ENCODE measurements around the gene FBXL13.
"Not testable (repeated sequence)": the region's sequence is repeated elsewhere in the genome, so short reads cannot be mapped to it uniquely, and the experiment has no call there.

The FBXL13 gene

GRCh38 chr7:102856036-102856435 lies 218.6 kb downstream of the FBXL13 start:
- no peak overlapping the region for H3K4me3 Mint-ChIP-seq
- H3K27me3 Mint-ChIP-seq = no peaks in the 10 kb centered on the region
- no peak for DNase-seq
- H3K9me3 Mint-ChIP-seq = peaks cover 14% of the 10 kb centered on the region
- H3K36me3 Mint-ChIP-seq (ENCODE audit: low read depth) = peaks cover 13% of the 10 kb centered on the region
- H3K4me1 Mint-ChIP-seq (ENCODE audit: low read depth) = no peaks in the 10 kb centered on the region
- H3K27ac Mint-ChIP-seq = no peak overlapping the region

- Mint-ChIP-seq H3K27ac (no peak overlapping the region), H3K4me3 (no peak overlapping the region), H3K36me3 (ENCODE audit: low read depth) (peaks cover 15% of the 10 kb centered on the region)
Observed at GRCh38 chr7:102849538-102849937, 225.1 kb downstream of the FBXL13 start.

DNA sequence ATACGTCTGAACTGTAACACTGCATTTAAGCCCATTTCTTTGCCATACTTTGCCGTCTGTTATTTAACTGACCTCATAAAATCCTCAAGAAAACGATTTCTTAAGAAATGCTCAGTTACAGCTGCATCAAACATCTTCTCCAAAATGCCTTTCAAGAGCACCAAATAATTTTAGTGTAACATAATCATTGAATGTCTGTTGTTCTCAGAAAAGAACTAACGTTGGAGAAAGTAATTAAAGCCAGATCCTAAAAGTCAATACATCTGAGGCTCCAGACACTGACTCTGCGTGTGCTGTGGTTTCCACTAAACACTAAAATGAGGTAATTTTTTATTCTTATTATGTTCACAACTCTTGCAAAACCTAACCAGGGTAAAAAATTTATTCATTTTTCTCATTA lies 225.5 kb downstream of the FBXL13 start:
- no peak overlapping the region for H3K4me3 Mint-ChIP-seq
- H3K9me3 Mint-ChIP-seq = peaks cover 14% of the 10 kb centered on the region
- no peak overlapping the region for H3K27ac Mint-ChIP-seq
- no peak for DNase-seq
- H3K36me3 Mint-ChIP-seq (ENCODE audit: low read depth) = peaks cover 15% of the 10 kb centered on the region
- H3K27me3 Mint-ChIP-seq = no peaks in the 10 kb centered on the region
- no peaks in the 10 kb centered on the region for H3K4me1 Mint-ChIP-seq (ENCODE audit: low read depth)

More at GRCh38 chr7:102849538-102849937, 225.1 kb downstream of the FBXL13 start:
- Mint-ChIP-seq H3K9me3 (peaks cover 14% of the 10 kb centered on the region), H3K27me3 (no peaks in the 10 kb centered on the region), H3K4me1 (ENCODE audit: low read depth) (no peaks in the 10 kb centered on the region)
- no peak for DNase-seq

- no peak overlapping the region for H3K27ac Mint-ChIP-seq
- H3K36me3 Mint-ChIP-seq (ENCODE audit: low read depth) = peaks cover 2% of the 10 kb centered on the region
- no peaks in the 10 kb centered on the region for H3K27me3 Mint-ChIP-seq
- no peak for DNase-seq
- H3K4me1 Mint-ChIP-seq (ENCODE audit: low read depth) = peaks cover 2% of the 10 kb centered on the region
- no peaks in the 10 kb centered on the region for H3K9me3 Mint-ChIP-seq
- no peak overlapping the region for H3K4me3 Mint-ChIP-seq
Observed at GRCh38 chr7:102845346-102845745, 229.2 kb downstream of the FBXL13 start.

- peaks cover 2% of the 10 kb centered on the region for H3K36me3 Mint-ChIP-seq (ENCODE audit: low read depth)
- H3K27ac Mint-ChIP-seq = no peak overlapping the region
- H3K27me3 Mint-ChIP-seq = no peaks in the 10 kb centered on the region
- H3K4me3 Mint-ChIP-seq = no peak overlapping the region
- peaks cover 4% of the 10 kb centered on the region for H3K4me1 Mint-ChIP-seq (ENCODE audit: low read depth)
- no peak for DNase-seq
- H3K9me3 Mint-ChIP-seq = no peaks in the 10 kb centered on the region
Observed at GRCh38 chr7:102843850-102844249, 230.7 kb downstream of the FBXL13 start.

DNA sequence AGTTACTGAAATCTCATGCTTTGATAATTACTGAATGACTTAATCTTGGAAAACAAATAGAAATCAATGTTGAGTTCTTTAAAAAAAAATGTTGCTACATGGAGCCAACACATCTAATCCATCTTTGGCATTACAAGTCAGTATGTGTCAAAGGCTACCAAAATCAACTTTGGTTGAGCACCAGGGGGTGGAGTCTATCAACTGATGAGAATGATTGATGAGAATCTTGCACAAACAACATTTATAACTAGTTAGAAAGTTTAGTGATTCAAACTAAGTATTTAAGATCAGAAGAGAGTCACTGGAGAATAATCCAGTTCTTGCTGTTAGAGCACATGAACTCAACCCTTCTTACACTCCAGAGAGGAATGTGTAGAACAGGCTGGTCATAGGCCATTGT lies 232.3 kb downstream of the FBXL13 start:
- Mint-ChIP-seq H3K36me3 (ENCODE audit: low read depth) (peaks cover 2% of the 10 kb centered on the region), H3K27ac (no peak overlapping the region), H3K9me3 (no peaks in the 10 kb centered on the region), H3K4me3 (no peak overlapping the region), H3K27me3 (no peaks in the 10 kb centered on the region), H3K4me1 (ENCODE audit: low read depth) (peaks cover 4% of the 10 kb centered on the region)
- DNase-seq = no peak

GRCh38 chr7:102841290-102841689 lies 233.3 kb downstream of the FBXL13 start:
- Mint-ChIP-seq H3K27ac (no peak overlapping the region), H3K4me1 (ENCODE audit: low read depth) (peaks cover 8% of the 10 kb centered on the region), H3K9me3 (no peaks in the 10 kb centered on the region), H3K36me3 (ENCODE audit: low read depth) (peaks cover 10% of the 10 kb centered on the region), H3K4me3 (no peak overlapping the region), H3K27me3 (no peaks in the 10 kb centered on the region)
- DNase-seq = no peak

DNA sequence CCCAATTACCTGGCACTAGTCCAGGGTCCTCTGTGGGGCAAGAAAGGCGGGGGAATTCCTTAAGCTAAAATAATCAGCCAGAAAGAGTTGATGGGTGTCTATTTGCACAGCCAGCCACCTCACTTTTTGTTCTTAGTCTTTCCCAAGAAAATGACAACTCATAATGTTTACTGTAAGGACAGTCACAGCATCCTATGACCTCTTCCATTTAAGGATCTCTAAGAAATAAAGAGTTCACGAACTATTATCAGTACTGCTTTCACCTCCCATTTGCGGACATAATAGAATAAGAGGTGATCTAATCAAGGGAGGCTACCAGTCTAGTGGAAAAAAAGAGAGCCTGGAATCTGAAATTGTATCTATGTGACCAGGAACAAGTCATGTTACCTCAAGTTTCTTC lies 234.2 kb downstream of the FBXL13 start:
- Mint-ChIP-seq H3K27me3 (no peaks in the 10 kb centered on the region), H3K4me3 (no peak overlapping the region), H3K4me1 (ENCODE audit: low read depth) (peaks cover 12% of the 10 kb centered on the region), H3K27ac (no peak overlapping the region), H3K36me3 (ENCODE audit: low read depth) (peaks cover 12% of the 10 kb centered on the region), H3K9me3 (no peaks in the 10 kb centered on the region)
- DNase-seq = no peak

- not testable (repeated sequence) for H3K27me3 Mint-ChIP-seq, H3K4me3 Mint-ChIP-seq
- peaks cover 21% of the 10 kb centered on the region for H3K4me1 Mint-ChIP-seq (ENCODE audit: low read depth)
Observed at GRCh38 chr7:102838572-102839101, 236.0 kb downstream of the FBXL13 start.

GRCh38 chr7:102837802-102838201 lies 236.8 kb downstream of the FBXL13 start:
- Mint-ChIP-seq H3K36me3 (ENCODE audit: low read depth) (peaks cover 12% of the 10 kb centered on the region), H3K27me3 (no peaks in the 10 kb centered on the region), H3K27ac (no peak overlapping the region), H3K4me3 (no peak overlapping the region), H3K4me1 (ENCODE audit: low read depth) (peaks cover 23% of the 10 kb centered on the region), H3K9me3 (no peaks in the 10 kb centered on the region)
- DNase-seq = no peak

More at GRCh38 chr7:102838572-102839101, 236.0 kb downstream of the FBXL13 start:
- not testable (repeated sequence) for DNase-seq, H3K27ac Mint-ChIP-seq, H3K9me3 Mint-ChIP-seq
- peaks cover 12% of the 10 kb centered on the region for H3K36me3 Mint-ChIP-seq (ENCODE audit: low read depth)

DNA sequence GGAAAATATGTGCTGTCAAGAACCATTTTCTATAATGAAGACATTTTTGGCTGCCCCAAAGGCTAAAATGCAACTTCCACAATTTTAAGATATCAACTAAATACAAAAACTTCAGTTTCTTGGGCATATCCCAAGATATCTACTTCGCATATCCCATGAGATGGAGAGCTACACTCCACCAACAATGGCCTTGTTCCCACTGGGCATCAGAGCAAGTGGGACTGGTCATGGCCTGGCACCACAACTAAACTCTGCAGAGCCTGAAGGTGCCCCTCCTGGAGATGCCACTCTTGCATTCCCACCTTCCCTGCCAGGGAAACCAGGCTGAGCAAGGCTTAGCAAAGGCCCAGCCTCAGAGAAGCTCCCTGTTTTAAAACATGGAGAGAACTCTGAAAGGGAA lies 237.6 kb downstream of the FBXL13 start:
- no peak overlapping the region for H3K27ac Mint-ChIP-seq
- no peaks in the 10 kb centered on the region for H3K9me3 Mint-ChIP-seq
- H3K4me3 Mint-ChIP-seq = no peak overlapping the region
- H3K36me3 Mint-ChIP-seq (ENCODE audit: low read depth) = peaks cover 12% of the 10 kb centered on the region
- H3K4me1 Mint-ChIP-seq (ENCODE audit: low read depth) = peaks cover 23% of the 10 kb centered on the region
- DNase-seq = no peak
- H3K27me3 Mint-ChIP-seq = no peaks in the 10 kb centered on the region

GRCh38 chr7:102836191-102836919 lies 238.2 kb downstream of the FBXL13 start:
- Mint-ChIP-seq H3K27me3 (no peaks in the 10 kb centered on the region), H3K27ac (no peak overlapping the region), H3K4me1 (ENCODE audit: low read depth) (peaks cover 23% of the 10 kb centered on the region), H3K36me3 (ENCODE audit: low read depth) (peaks cover 15% of the 10 kb centered on the region), H3K9me3 (no peaks in the 10 kb centered on the region), H3K4me3 (no peak overlapping the region)
- no peak for DNase-seq

DNA sequence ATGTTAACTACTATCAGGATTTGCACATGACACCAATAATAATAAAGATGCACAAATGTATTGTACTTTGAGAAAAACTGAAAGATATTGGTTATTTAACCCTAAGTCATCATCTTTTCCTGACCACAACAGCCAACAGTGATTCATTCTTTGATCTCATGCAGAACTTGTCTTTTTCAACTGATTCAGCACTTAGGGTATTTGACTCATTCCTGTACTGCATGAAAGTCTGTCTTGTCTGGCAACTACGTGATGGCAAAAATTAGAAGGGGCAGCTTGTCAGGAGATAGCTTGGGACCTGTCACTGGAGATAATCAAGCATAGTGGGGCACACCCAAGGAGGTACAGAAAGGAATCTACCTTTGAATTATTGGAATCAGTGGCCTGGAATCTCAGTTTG lies 239.6 kb downstream of the FBXL13 start:
- H3K4me3 Mint-ChIP-seq = no peak overlapping the region
- no peaks in the 10 kb centered on the region for H3K27me3 Mint-ChIP-seq
- H3K9me3 Mint-ChIP-seq = no peaks in the 10 kb centered on the region
- H3K27ac Mint-ChIP-seq = peak overlapping the region; percentile 27
- peaks cover 15% of the 10 kb centered on the region for H3K36me3 Mint-ChIP-seq (ENCODE audit: low read depth)
- peaks cover 19% of the 10 kb centered on the region for H3K4me1 Mint-ChIP-seq (ENCODE audit: low read depth)
- no peak for DNase-seq

DNA sequence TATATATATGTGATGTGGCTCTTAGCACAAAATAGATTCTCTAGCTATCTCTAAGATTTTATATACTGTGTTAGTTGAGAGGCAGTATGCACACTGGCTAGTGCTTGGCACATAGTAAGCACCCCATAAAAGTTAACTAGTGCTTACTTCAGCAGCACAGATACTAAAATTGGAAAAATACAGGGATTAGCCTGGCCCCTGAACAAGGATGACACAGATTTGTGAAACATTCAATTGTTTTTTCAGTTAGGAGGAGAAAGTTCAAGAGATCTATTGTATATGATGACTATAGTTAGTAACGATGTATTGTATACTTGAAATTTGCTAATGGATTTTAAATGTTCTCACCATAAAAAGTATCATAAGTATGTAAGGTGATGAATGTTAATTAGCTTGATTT lies 240.1 kb downstream of the FBXL13 start:
- H3K27me3 Mint-ChIP-seq = no peaks in the 10 kb centered on the region
- H3K36me3 Mint-ChIP-seq (ENCODE audit: low read depth) = peaks cover 18% of the 10 kb centered on the region
- H3K4me1 Mint-ChIP-seq (ENCODE audit: low read depth) = peaks cover 19% of the 10 kb centered on the region
- H3K9me3 Mint-ChIP-seq = no peaks in the 10 kb centered on the region
- no peak overlapping the region for H3K27ac Mint-ChIP-seq
- no peak overlapping the region for H3K4me3 Mint-ChIP-seq
- DNase-seq = no peak

DNA sequence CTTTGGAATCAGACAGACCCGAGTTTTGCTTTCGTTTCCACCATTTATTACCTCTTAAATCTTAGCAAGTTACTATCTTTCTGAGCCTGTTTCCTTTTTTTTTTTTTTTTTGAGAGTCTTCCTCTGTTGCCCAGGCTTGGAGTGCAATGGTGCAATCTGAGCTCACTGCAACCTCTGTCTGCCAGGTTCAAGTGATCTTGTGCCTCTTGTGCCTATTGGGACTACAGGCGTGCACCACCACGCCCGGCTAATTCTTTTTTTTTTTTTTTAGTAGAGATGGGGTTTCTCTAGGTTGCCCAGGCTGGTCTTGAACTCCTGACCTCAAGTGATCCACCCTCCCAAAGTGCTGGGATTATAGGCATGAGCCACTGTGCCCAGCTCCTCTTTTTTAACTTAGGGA lies 241.3 kb downstream of the FBXL13 start:
- Mint-ChIP-seq H3K9me3 (no peaks in the 10 kb centered on the region), H3K27ac (no peak overlapping the region), H3K27me3 (no peaks in the 10 kb centered on the region), H3K36me3 (ENCODE audit: low read depth) (peaks cover 23% of the 10 kb centered on the region), H3K4me3 (no peak overlapping the region), H3K4me1 (ENCODE audit: low read depth) (peaks cover 19% of the 10 kb centered on the region)
- DNase-seq = no peak
